H1 (cell line): Measurements from ENCODE around the gene NETO2. TPM values are rescaled to one million over a fixed set of nuclear protein-coding genes. Genes with fewer than 3 reads are reported as not detected.

Source experiments
- TEAD4 ChIP-seq: IDR thresholded peaks from 2 replicates; pipeline ENCODE4 v1.6.1; 2012; ENCODE audit warnings: low read depth, low read length, inconsistent platforms, mixed read lengths
- polyA plus RNA-seq, 7 experiments: library from polyadenylated mRNA; depleted of rRNA in 3 of 7; stranded (reverse) in 5 of 7; unstranded in 2 of 7; fragments of >200 nt in 5 of 7; fragments of 200-250 nt in 2 of 7; gene quantifications; 1 replicate in 5 of 7; 2 replicates in 1 of 7; 4 replicates in 1 of 7; pipeline versions ENCODE4 v1.2.1 to v1.2.3, GENCODE V29; 2011 to 2013; ENCODE audit warnings: missing spikeins in 2 of 7, mixed read lengths in 2 of 7
- total RNA-seq: library from RNA; stranded (reverse); fragmentation: NEBNext Ultra II Directional; extraction: Animal tissue kit (Norgen Biotek cat#: 25700); gene quantifications from 2 replicates; pipeline ENCODE4 v1.2.1, GENCODE V29; 2021

NETO2 gene
- total and polyA plus RNA-seq, 2 of the 8 experiments (the other 6 are each of a cell fraction or from before 2014, with no cell fraction given), result 9.4 to 12.5 TPM

DNA sequence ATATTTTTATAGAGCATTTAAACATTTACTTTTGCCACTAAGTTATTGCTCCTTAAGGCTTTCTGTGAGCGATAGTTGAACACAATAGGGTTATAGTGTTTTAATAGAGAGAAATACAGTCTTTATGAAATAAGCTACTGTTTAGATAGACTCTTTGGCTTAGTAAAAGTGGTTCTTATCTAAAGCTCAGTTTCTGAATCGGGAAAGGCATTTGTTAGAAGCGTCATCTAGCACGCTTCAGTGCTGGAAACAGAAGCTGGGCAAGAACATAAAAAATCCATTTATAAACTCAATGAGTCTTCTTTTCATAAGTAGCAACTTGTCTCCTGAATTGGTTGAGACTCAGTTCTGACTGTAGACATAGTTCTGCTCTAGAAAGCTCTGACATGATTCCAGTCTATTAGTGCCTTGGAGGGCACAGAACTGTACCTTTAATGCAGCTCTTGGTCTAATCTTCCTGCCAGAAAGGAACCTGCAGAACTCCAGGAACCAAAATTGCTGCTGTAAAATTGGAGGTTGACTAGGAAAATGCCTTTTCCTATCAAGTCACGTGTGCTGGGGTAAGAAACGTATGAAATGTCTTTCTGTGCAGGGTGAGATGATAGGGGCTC is 114.9 kb downstream of the NETO2 start (continued):
- no peak for TF ChIP-seq TEAD4
- TF ChIP-seq, all 59 proteins: peak for 0

Other genes starting within 250 kb of the NETO2 start
- gene DNAJA2, start 170.3 kb downstream of the NETO2 start, total RNA-seq, result 93.8 and 97.4 TPM in 2 replicates
- gene DNAJA2, start 170.3 kb downstream of the NETO2 start, polyA plus RNA-seq (2011; rRNA removed), result 6.3 and 9.4 TPM in 2 replicates